ENCODE results near the gene FAM24A.

The FAM24A gene

DNA sequence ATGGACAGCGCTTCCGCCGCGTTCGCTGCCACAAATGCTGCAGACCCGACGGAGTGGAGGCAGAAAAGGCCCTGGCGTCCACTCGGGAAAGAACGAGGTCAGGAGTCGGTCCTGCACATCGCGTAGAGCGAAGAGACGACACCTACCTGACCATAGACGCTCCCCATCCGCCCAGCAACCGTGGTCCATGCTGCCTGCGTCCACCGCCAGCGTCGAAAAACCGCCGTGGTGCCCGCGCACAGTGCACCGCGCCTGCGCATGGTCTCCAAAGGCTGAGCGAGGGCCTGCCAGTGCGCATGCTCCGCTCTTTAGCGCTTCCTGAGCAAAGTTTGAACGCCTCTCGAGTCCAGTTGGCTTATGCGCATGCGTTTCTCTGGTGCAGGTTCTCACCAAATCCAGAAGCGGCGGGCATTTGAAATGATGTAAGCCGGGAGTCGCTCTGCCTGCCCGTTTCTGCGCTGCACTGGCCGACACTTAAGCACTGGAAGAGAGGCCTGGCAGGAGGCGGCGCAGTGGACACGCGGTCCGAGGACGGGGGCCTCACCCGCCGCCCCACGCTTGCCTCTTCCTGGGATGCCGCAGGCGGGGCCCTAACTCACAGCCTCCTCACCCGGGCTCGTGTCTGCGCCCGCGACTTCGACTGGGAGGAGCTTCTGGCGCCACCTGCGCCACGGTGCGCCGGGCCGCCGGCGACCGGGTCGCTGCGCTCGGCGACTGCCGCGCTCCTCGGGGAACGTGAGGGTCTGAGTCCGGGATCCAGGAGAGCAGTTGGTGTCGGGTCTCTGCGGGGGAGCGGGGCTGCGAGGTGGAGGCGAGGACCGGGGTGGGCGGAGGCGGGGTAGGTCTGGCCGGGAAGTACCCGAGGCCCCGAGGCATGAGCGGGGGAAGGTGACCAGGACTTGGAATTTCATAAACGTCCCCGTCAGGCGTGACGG lies 30.8 kb upstream of the FAM24A start, which contains the start of gene FAM24B (continued):
- TF ChIP-seq, protein P1, sequence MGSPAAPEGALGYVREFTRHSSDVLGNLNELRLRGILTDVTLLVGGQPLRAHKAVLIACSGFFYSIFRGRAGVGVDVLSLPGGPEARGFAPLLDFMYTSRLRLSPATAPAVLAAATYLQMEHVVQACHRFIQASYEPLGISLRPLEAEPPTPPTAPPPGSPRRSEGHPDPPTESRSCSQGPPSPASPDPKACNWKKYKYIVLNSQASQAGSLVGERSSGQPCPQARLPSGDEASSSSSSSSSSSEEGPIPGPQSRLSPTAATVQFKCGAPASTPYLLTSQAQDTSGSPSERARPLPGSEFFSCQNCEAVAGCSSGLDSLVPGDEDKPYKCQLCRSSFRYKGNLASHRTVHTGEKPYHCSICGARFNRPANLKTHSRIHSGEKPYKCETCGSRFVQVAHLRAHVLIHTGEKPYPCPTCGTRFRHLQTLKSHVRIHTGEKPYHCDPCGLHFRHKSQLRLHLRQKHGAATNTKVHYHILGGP (tag by site-specific recombination; IDR thresholded peaks at IDR 0.05), result no peak
- TF ChIP-seq ZNF561 (tag by site-specific recombination; IDR thresholded peaks at IDR 0.05; ENCODE audit: borderline replicate concordance), result 0 out of 2 replicates have a peak, but pooled peaks have one; percentile 89
- no peak for TF ChIP-seq GFI1B (tag by site-specific recombination; IDR thresholded peaks at IDR 0.05)
- peak; percentile 69 for TF ChIP-seq GLIS2 (tag by site-specific recombination; IDR thresholded peaks at IDR 0.05)
- no peak; the same call in 1 of the 2 replicates for TF ChIP-seq ZNF324 (tag by site-specific recombination; IDR thresholded peaks at IDR 0.05)
- no peak for TF ChIP-seq ZNF514 (tag by site-specific recombination; IDR thresholded peaks at IDR 0.05)
- TF ChIP-seq GLIS1 (tag by site-specific recombination; IDR thresholded peaks at IDR 0.05), result peak; percentile 84
- TF ChIP-seq IKZF3 (tag by site-specific recombination; IDR thresholded peaks at IDR 0.05), result no peak
- peak; percentile 48 for TF ChIP-seq SP2 (tag by site-specific recombination; IDR thresholded peaks at IDR 0.05)
- TF ChIP-seq SALL2 (tag by site-specific recombination; IDR thresholded peaks at IDR 0.05; ENCODE audit: borderline replicate concordance), result no peak
- no peak for TF ChIP-seq PRDM1 (tag by site-specific recombination; IDR thresholded peaks at IDR 0.05)
- TF ChIP-seq ZBTB48 (tag by site-specific recombination; IDR thresholded peaks at IDR 0.05), result peak; percentile 58; the same call in 1 of the 2 replicates
- 0 out of 2 replicates have a peak, but pooled peaks have one; percentile 16 for TF ChIP-seq ZNF580 (tag by site-specific recombination; IDR thresholded peaks at IDR 0.05)
- TF ChIP-seq OVOL3 (tag by site-specific recombination; IDR thresholded peaks at IDR 0.05), result no peak
- peak; percentile 76; the same call in 1 of the 2 replicates for TF ChIP-seq ZXDB (tag by site-specific recombination; IDR thresholded peaks at IDR 0.05)
- 0 out of 2 replicates have a peak, but pooled peaks have one; percentile 15 for TF ChIP-seq ZFP69B (tag by site-specific recombination; IDR thresholded peaks at IDR 0.05)
- no peak for TF ChIP-seq ZNF366 (tag by site-specific recombination; conservative IDR thresholded peaks at IDR 0.05)
- TF ChIP-seq ZFHX2 (tag by site-specific recombination; conservative IDR thresholded peaks at IDR 0.05), result peak; percentile 90
- TF ChIP-seq ZNF785 (tag by site-specific recombination; IDR thresholded peaks at IDR 0.05), result no peak
- no peak for TF ChIP-seq ZNF792 (tag by site-specific recombination; IDR thresholded peaks at IDR 0.05)
- TF ChIP-seq RBAK (tag by site-specific recombination; IDR thresholded peaks at IDR 0.05), result no peak
- no peak for TF ChIP-seq ZNF747 (tag by site-specific recombination; IDR thresholded peaks at IDR 0.05)
- TF ChIP-seq ZBTB49 (tag by site-specific recombination; IDR thresholded peaks at IDR 0.05; ENCODE audit: low read depth), result no peak
- no peak for TF ChIP-seq ZNF133 (tag by site-specific recombination; IDR thresholded peaks at IDR 0.05)
- TF ChIP-seq, protein P2, sequence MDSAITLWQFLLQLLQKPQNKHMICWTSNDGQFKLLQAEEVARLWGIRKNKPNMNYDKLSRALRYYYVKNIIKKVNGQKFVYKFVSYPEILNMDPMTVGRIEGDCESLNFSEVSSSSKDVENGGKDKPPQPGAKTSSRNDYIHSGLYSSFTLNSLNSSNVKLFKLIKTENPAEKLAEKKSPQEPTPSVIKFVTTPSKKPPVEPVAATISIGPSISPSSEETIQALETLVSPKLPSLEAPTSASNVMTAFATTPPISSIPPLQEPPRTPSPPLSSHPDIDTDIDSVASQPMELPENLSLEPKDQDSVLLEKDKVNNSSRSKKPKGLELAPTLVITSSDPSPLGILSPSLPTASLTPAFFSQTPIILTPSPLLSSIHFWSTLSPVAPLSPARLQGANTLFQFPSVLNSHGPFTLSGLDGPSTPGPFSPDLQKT (IDR thresholded peaks at IDR 0.05; ENCODE audit: borderline replicate concordance, low read depth, low read length), result no peak
- TF ChIP-seq BCL11B (tag by site-specific recombination; IDR thresholded peaks at IDR 0.05; ENCODE audit: low read depth), result 0 out of 2 replicates have a peak, but pooled peaks have one; percentile 26
- no peak for TF ChIP-seq ZNF677 (tag by site-specific recombination; IDR thresholded peaks at IDR 0.05)
- no peak for TF ChIP-seq ZBTB6 (tag by site-specific recombination; IDR thresholded peaks at IDR 0.05)
- TF ChIP-seq SCRT2 (tag by site-specific recombination; IDR thresholded peaks at IDR 0.05), result no peak
- no peak for TF ChIP-seq PRDM4 (tag by site-specific recombination; IDR thresholded peaks at IDR 0.05)
